Hematopoietic multipotent progenitor cell treated with erythropoietin and hydrocortisone succinate and interleukin-3 and kit ligand, for 8 days (in vitro differentiated cells): ENCODE results near the gene BPNT1.
"Not testable (repeated sequence)": the region's sequence is repeated elsewhere in the genome, so short reads cannot be mapped to it uniquely, and the experiment has no call there.

Source experiments
- DNase-seq: peaks from one replicate; pipeline ENCODE4 v3.0.0-alpha.2; 2015

The BPNT1 gene

DNA sequence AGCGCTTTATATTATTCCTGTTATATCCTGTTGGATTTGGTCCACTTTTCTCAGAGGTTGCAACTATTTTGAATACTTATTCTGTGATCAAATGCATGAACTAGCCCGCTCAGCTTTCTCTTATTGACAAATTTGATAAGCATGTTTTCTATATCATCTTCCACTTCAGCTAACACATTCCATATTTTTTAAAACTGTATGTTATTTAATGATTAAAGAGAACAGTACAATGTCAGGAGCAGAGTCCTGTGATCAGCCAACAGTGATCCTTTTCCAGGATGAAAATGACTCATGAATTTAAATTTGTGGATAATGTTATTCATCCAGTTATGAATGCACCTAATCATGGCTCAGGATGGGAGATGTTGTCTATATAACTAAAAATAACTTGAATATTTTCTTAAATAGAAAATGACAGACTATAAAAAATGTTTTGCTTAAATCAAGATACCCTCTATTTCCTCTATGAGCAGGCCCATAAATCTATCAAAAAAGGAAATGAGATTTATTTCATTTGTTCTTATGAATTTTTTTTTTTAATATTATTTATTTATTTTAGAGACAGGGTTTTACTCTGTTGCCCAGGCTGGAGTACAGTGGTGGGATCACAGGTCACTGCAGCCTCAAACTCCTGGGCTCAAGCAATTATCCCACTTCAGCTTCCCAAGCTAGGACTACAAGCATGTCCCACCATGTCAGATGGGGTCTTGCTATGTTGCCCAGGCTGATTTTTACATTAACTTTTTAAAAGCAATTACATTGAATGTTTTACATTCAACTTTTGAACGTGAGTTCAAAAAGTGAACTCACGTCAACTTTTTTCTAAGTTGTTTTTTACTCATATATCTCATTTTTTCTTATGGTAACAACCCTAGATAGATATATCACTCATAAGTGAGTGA lies 12.5 kb downstream of the BPNT1 start:
- DNase-seq, result no peak

DNA sequence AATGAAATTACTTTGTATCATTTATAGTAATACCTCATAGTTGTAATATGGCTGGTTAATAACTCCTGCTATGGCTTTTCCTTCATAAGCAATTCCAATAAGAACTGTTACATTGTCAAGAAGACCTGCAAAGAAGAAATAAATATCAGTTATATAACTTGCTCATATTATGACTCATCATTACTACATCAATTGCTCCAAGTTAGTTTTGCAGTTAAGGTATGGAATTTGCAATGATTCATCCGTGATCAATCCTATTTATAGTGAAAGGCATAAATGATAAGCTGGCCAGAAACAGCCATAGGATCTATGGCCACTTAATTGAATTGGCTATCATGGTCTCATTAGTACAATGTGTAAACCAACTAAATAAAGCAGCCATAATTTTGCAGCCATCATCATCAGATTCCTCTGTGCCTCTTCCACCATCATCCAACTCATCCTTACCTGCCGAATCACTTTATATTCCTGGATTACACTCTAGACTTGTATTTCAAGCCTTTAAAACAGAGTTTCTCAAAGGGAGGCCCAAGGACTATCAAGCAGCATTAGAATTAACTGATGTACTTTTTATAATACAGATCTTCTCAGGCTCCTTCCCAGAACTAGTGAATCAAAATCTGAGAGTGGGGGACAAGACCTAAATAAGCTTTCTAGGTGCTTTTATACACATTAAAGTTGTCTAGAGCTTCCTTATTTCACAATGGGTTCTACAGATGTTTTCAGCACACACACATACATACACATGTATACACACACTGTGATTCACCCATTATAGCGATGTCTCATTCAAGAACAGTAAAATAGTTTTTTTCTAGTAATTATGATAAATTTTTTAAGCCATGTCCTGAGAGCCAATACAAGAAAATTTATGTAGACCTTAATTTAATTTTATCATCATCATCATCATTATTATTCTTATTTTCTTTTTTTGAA lies 22.1 kb downstream of the BPNT1 start:
- no peak for DNase-seq

- DNase-seq, result no peak
Measured at GRCh38 chr1:220062629-220063028, 27.0 kb downstream of the BPNT1 start.

GRCh38 chr1:220060876-220061275 lies 28.7 kb downstream of the BPNT1 start:
- DNase-seq, result no peak

DNA sequence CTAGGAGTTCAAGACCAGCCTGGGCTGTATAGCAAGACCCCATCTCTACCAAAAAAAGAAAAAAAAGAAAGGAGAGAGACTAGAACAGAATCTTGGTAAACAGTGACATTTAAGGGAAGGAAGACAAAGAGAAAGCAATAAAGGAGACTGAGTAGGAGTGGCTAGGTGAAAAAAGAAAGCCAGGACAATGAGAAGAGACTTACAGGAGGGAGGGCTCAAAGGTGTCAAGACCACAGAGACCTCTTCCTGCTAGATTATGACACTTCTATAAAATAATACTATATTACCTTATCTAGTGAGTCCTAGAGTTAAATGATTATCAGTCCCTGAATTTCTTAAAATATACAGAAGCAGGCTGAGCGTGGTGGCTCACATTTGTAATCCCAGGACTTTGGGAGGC lies 33.2 kb downstream of the BPNT1 start:
- no peak for DNase-seq

- peak; percentile 97 for DNase-seq
Measured at GRCh38 chr1:220046052-220046930, 43.3 kb downstream of the BPNT1 start, which contains the start of gene EPRS1. TSS of gene EPRS1 (minus strand) at chr1:220046505. CDS start at chr1:220046388, 117 bp downstream.

- peak; percentile 25 for DNase-seq
Measured at GRCh38 chr1:220045356-220046051, 44.1 kb downstream of the BPNT1 start.

GRCh38 chr1:220044678-220045355 lies 44.8 kb downstream of the BPNT1 start:
- no peak for DNase-seq

DNA sequence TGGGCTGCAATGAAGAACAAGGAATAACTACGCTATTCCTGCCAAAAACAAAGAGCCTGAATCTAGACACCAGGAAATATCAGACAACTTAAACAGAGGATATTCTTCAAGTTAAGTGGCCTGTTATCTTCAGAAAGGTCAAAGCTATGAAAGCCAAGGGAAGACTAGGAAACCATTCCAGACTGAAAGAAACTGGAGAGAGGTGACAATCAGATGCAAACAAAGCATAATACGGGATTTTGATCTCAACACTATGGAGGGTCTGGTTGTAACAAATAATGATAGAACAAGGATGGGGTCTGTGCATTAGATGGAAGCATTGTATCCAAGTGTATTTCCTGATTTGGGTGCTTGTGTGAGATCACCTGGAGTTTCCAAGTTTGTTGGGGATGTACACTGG lies 45.9 kb downstream of the BPNT1 start:
- no peak for DNase-seq

- no peak for DNase-seq
Measured at GRCh38 chr1:220040028-220040596, 49.5 kb downstream of the BPNT1 start.

GRCh38 chr1:220038640-220039039 lies 50.9 kb downstream of the BPNT1 start:
- no peak for DNase-seq

DNA sequence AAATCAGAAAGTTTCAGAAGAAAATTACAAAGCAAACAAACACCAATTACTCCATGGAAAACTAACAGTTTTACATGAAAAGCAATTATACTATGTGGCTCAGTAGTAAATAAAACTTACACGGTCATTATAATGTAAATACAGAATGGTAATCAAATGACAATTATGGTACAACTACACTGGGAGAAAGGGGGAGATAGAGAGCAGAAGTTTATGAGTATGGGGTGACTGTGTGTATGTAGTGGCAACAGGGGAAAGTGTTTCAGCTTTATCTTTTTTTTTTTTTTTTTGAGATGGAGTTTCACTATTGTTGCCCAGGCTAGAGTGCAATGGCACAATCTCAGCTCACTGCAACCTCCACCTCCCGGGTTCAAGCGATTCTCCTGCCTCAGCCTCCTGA lies 51.8 kb downstream of the BPNT1 start:
- DNase-seq, result not testable (repeated sequence)

- no peak for DNase-seq
Measured at GRCh38 chr1:220032911-220033310, 56.7 kb downstream of the BPNT1 start.

GRCh38 chr1:220031287-220031686 lies 58.3 kb downstream of the BPNT1 start:
- DNase-seq, result no peak

DNA sequence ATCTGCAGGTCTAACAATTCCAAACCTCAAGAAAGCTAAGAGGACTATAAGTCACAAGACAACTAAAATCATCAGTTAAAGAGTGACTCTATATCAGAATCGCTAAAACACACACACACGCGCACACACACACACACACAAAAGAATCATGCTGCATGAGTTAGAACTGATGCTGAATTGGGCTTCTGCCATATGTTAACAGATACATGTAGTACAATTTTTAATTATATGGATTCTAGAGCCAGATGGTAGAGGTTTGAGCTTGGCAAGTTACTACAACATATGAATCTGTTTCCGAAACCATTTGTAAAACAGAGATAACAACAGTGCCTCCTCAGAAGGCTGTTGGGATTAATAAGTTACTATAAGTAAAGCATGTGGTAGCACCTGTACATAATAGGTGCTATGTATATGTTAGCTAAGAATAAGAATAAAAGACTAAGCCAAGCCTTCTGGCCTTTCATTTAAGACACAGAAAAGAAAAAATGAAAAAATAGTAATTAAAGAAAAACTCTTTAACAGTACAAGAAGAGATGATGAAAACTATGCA lies 61.2 kb downstream of the BPNT1 start:
- DNase-seq, result no peak

GRCh38 chr1:220019071-220019470 lies 70.5 kb downstream of the BPNT1 start:
- no peak for DNase-seq

DNA sequence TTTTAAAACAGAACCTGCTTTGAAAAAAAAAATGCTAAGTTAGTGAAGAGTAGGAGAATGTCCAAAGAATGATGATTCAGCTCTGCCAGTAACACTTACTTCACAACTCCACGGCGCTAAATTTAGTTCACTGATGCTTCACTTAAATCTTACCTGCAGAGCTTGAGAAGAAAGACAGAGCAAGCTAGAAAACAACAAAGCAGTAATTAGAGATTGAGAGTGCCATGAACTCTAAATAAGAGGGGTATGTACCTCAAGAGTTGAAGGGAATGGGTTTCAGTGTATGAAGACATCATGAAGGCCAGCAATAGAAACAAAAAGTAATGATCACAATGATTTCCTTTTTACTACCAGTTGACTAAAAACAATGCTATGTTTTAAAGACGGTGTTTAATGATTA lies 76.1 kb downstream of the BPNT1 start:
- no peak for DNase-seq

DNA sequence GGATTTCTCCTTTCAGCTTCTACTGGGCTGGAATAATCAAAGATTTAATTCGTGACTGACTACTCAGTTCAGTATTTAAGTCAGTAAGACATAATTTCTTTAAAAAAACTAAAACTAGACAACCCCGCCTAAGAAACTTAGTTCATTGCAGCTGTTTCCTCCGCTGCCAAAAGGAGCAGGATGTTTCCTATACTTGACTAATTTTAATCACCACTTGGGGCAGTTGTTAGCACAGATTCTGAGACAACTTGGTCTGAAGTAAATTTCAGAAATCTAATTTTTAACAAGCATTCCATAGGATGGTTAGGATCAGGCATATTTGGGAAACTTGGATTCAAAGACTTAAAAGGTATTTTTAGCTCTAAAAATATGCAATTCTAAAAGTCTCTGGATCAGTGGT lies 77.3 kb downstream of the BPNT1 start:
- no peak for DNase-seq

- DNase-seq, result no peak
Measured at GRCh38 chr1:220011620-220012019, 78.0 kb downstream of the BPNT1 start.
